ENCODE data around the gene FBXO28. TPM values are rescaled to one million over a fixed set of nuclear protein-coding genes. Genes with fewer than 3 reads are reported as not detected.

Gene FBXO28
- total and polyA plus RNA-seq, 4 donors, result 6.8 to 27.4 (median 17.8) TPM

DNA sequence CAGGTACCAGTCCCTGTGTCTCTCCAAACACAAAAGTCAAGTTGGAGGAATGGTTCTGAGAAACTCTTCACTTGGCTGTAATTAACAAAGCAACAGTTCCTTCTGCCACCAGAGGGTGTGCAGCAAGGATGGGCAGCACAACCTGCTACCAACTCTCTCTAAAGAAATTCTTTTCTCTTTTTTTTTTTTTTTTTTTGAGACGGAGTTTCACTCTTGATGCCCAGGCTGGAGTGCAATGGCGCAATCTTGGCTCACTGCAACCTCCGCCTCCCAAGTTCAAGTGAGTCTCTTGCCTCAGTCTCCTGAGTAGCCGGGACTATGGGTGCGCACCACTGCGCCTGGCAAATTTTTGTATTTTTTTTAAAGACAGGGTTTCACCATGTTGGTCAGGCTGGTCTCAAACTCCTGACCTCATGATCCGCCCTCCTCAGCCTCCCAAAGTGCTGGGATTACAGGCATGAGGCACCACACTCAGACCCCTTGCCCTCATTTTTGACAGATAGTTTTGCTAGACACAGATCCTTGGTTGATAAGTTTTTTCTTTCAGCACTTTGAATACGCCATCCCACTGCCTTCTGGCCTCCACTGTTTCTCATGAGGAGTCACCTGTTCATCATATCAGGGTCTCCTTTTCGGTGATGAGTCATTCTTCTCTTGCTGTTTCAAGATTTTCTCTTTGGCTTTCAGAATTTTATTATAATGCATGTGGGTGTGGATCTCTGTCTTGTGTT is 57.0 kb downstream of the FBXO28 start:
- Histone ChIP-seq H3K36me3 (ENCODE audit: control insufficient read depth in 1 of 2, insufficient read depth in 2 of 2, low read length in 1 of 2) (no peaks in the 10 kb centered on the region), H3K4me3 (ENCODE audit: low read length in 2 of 2) (no peak overlapping the region), H3K27me3 (ENCODE audit: control insufficient read depth in 1 of 2, insufficient read depth in 2 of 2, low read length in 1 of 2) (no peaks in the 10 kb centered on the region), H3K4me1 (ENCODE audit: control insufficient read depth in 1 of 2, insufficient read depth in 2 of 2, low read length in 2 of 2) (peaks cover 0 to 5% of the 10 kb centered on the region in 2 donors), H3K9me3 (ENCODE audit: control insufficient read depth, low read length) (no peaks in the 10 kb centered on the region), H3K27ac (ENCODE audit: low read depth in 1 of 2, low read length in 2 of 2) (no peak overlapping the region)
- ATAC-seq (ENCODE audit: low FRiP score), result no peak
- intact Hi-C loops (cut with DNase I), result no loop called here
- 83 to 98% methylated on average over 8 to 9 of the region's 9 CpGs for WGBS, 2 donors
- DNase-seq, result peak in 1 of 2 donors; percentile 56

DNA sequence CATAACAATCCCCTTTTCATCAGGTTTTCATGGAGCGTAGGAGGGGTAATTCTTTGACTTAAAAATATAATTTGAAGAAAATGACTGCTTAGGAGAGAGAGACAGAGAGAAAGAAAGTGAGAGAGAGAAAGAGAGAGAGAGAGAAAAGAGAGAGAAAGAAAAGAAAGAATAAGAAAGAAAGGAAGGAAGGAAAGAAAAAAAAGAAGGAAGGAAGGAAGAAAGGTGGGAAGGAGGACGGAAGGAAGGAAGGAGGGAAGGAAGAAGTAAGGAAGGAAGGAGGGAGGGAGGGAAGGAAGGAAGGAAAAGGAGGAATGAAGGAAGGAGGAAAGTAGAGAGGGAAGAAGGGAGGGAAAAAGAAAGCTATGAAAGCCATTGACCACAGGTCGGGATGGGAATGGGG is 58.3 kb downstream of the FBXO28 start:
- intact Hi-C loops (cut with DNase I), result no loop called here
- Histone ChIP-seq H3K4me3 (ENCODE audit: low read length in 2 of 2) (no peak overlapping the region), H3K36me3 (ENCODE audit: control insufficient read depth in 1 of 2, insufficient read depth in 2 of 2, low read length in 1 of 2) (no peaks in the 10 kb centered on the region), H3K27ac (ENCODE audit: low read depth in 1 of 2, low read length in 2 of 2) (no peak overlapping the region), H3K27me3 (ENCODE audit: control insufficient read depth in 1 of 2, insufficient read depth in 2 of 2, low read length in 1 of 2) (no peaks in the 10 kb centered on the region), H3K4me1 (ENCODE audit: control insufficient read depth in 1 of 2, insufficient read depth in 2 of 2, low read length in 2 of 2) (peaks cover 0 to 5% of the 10 kb centered on the region in 2 donors), H3K9me3 (ENCODE audit: control insufficient read depth, low read length) (no peaks in the 10 kb centered on the region)
- WGBS, 2 donors, result 87 to 93% methylated on average over 3 of the region's 3 CpGs
- ATAC-seq (ENCODE audit: low FRiP score), result no peak
- no peak for DNase-seq

DNA sequence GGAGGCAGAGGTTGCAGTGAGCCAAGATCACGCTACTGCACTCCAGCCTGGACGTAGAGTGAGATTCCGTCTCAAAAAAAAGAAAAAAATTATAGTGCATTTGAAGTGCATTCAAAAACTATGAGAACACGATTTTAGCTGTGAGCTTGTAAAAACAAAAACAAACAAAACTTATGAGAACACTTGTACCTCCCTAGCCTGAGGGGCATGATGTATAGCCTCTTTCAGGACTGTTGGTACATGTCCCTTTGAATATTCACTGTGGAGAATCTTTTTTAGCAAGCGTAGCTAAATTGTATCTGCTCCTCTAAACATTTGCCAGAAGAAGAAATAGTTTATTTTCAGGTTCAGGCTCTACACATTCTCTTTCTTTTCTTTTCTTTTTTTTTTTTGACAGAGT is 59.6 kb downstream of the FBXO28 start:
- intact Hi-C loops (cut with DNase I), result no loop called here
- 28 to 33% methylated on average over 5 of the region's 5 CpGs for WGBS, 2 donors

DNA sequence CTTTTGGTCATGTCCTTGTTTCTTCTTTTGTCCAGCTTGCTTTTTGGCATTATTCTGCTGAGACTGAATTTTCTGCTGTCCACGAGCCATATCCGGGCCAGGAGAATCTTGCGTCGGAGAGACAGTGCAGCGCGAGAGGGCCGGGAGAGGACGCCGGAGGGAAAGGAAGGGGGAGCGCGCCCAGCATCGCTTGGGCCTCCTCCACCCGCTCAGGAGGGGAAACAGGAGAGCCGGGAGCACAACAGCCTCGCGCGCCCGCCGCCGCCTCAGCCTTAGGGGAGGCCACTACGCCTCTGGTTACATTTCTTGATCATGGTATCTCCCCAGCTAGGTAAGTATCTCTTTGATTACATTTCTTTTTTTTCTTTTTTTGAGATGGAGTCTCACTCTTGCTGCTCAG is 61.7 kb downstream of the FBXO28 start:
- no peaks in the 10 kb centered on the region for H3K36me3 ChIP-seq (ENCODE audit: control insufficient read depth in 1 of 2, insufficient read depth in 2 of 2, low read length in 1 of 2)
- H3K27me3 ChIP-seq (ENCODE audit: control insufficient read depth in 1 of 2, insufficient read depth in 2 of 2, low read length in 1 of 2), result no peaks in the 10 kb centered on the region
- peak; percentile 58 to 89 for DNase-seq
- H3K27ac ChIP-seq (ENCODE audit: low read depth in 1 of 2, low read length in 2 of 2), result no peak overlapping the region
- no peaks in the 10 kb centered on the region for H3K9me3 ChIP-seq (ENCODE audit: control insufficient read depth, low read length)
- ATAC-seq (ENCODE audit: low FRiP score), result peak; percentile 65
- intact Hi-C loops (cut with DNase I), result no loop called here
- H3K4me3 ChIP-seq (ENCODE audit: low read length in 2 of 2), result no peak overlapping the region
- H3K4me1 ChIP-seq (ENCODE audit: control insufficient read depth in 1 of 2, insufficient read depth in 2 of 2, low read length in 2 of 2), result no peaks in the 10 kb centered on the region
- 22 to 26% methylated on average over 21 of the region's 21 CpGs for WGBS, 2 donors

More for the DNA sequence above, 59.6 kb downstream of the FBXO28 start:
- no peak for ATAC-seq (ENCODE audit: low FRiP score)
- DNase-seq, result no peak
- H3K9me3 ChIP-seq (ENCODE audit: control insufficient read depth, low read length), result no peaks in the 10 kb centered on the region
- H3K4me3 ChIP-seq (ENCODE audit: low read length in 2 of 2), result no peak overlapping the region
- H3K4me1 ChIP-seq (ENCODE audit: control insufficient read depth in 1 of 2, insufficient read depth in 2 of 2, low read length in 2 of 2), result peaks cover 0 to 5% of the 10 kb centered on the region in 2 donors
- H3K27ac ChIP-seq (ENCODE audit: low read depth in 1 of 2, low read length in 2 of 2), result no peak overlapping the region
- H3K27me3 ChIP-seq (ENCODE audit: control insufficient read depth in 1 of 2, insufficient read depth in 2 of 2, low read length in 1 of 2), result no peaks in the 10 kb centered on the region
- no peaks in the 10 kb centered on the region for H3K36me3 ChIP-seq (ENCODE audit: control insufficient read depth in 1 of 2, insufficient read depth in 2 of 2, low read length in 1 of 2)

DNA sequence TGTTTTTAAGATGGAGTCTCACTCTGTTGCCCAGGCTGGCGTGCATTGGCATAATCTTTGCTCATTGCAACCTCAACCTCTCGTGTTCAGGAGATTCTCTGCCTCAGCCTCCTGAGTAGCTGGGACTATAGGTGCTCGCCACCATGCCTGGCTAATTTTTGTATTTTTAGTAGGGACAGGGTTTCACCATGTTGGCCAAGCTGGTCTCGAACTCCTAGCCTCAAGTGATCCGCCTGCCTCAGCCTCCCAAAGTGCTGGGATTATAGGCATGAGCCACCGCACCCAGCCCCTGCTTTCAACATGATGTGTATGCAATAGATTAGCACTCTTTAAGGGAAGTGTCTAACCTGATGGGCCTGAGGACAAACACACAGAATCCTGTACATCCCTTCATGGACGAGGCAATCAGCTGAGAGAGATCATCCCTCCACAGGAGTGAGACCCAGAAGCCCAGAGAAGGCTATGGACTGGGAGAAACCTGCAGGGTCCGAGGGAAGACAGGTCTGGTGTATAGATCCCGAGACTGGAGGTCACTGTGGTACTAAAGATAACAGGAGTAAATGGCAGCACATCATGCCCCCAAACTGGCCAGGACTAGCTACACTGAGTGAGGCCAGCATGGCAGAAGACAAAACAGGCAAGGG is 63.6 kb downstream of the FBXO28 start:
- Histone ChIP-seq H3K27me3 (ENCODE audit: control insufficient read depth in 1 of 2, insufficient read depth in 2 of 2, low read length in 1 of 2) (no peaks in the 10 kb centered on the region), H3K4me3 (ENCODE audit: low read length in 2 of 2) (no peak overlapping the region), H3K27ac (ENCODE audit: low read depth in 1 of 2, low read length in 2 of 2) (no peak overlapping the region), H3K36me3 (ENCODE audit: control insufficient read depth in 1 of 2, insufficient read depth in 2 of 2, low read length in 1 of 2) (no peaks in the 10 kb centered on the region), H3K4me1 (ENCODE audit: control insufficient read depth in 1 of 2, insufficient read depth in 2 of 2, low read length in 2 of 2) (no peaks in the 10 kb centered on the region), H3K9me3 (ENCODE audit: control insufficient read depth, low read length) (no peaks in the 10 kb centered on the region)
- DNase-seq (no peak), ATAC-seq (ENCODE audit: low FRiP score) (no peak)
- intact Hi-C loops (cut with DNase I), result no loop called here
- 94 to 95% methylated on average over 9 of the region's 9 CpGs for WGBS, 2 donors

DNA sequence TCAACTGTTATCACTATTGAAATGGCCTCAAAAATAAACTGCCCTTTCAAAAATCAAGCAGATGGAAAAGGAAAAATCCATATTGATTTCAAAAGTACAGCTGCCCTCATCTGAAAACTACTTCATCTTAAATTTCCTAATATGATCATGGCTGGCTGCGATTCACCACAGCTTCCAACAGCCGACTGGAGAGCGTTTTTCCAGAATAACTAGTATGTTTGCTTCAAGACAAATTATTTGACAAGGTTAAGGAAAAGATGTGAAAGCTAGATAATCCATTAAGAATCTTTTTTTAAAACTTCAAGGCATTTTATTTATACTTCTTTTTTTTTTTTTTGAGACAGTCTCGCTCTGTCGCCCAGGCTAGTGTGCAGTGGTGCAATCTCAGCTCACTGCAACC is 65.0 kb downstream of the FBXO28 start:
- Histone ChIP-seq H3K4me3 (ENCODE audit: low read length in 2 of 2) (no peak overlapping the region), H3K36me3 (ENCODE audit: control insufficient read depth in 1 of 2, insufficient read depth in 2 of 2, low read length in 1 of 2) (no peaks in the 10 kb centered on the region), H3K27me3 (ENCODE audit: control insufficient read depth in 1 of 2, insufficient read depth in 2 of 2, low read length in 1 of 2) (no peaks in the 10 kb centered on the region), H3K4me1 (ENCODE audit: control insufficient read depth in 1 of 2, insufficient read depth in 2 of 2, low read length in 2 of 2) (no peaks in the 10 kb centered on the region), H3K27ac (ENCODE audit: low read depth in 1 of 2, low read length in 2 of 2) (no peak overlapping the region), H3K9me3 (ENCODE audit: control insufficient read depth, low read length) (no peaks in the 10 kb centered on the region)
- DNase-seq (no peak), ATAC-seq (ENCODE audit: low FRiP score) (no peak)
- intact Hi-C loops (cut with DNase I), result no loop called here
- WGBS, 2 donors, result 95 to 97% methylated on average over 5 of the region's 5 CpGs

DNA sequence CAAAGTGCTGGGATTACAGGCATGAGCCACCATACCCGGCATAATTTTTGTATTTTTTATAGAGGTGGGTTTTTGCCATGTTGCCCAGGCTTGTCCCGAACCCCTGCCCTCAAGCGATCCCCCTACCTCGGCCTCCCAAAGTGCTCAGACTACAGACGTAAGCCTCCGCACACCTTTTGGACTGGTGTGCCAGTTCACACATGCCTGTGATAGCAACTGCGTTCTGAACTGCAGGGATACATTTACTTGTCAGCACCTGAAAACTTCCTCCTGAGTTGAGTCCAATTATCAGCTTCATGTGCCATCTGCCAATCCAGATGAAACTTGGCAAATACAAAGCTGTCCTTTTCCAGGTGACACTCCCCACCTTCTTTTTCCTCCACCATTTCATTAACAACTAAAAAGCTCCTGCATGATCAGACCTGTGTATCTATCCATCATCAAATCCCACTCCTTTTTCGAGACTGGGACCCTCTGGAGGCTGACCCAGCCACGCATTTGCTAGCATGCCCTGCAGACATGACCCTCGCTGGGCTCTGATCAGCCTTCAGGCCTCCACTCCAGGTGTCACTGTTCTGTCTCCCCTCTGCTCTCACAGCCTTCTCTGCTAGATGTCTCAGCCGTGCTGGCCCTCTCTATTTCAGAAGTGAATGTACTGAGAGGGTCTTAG is 67.0 kb downstream of the FBXO28 start:
- Histone ChIP-seq H3K27ac (ENCODE audit: low read depth in 1 of 2, low read length in 2 of 2) (no peak overlapping the region), H3K4me3 (ENCODE audit: low read length in 2 of 2) (no peak overlapping the region), H3K4me1 (ENCODE audit: control insufficient read depth in 1 of 2, insufficient read depth in 2 of 2, low read length in 2 of 2) (no peaks in the 10 kb centered on the region), H3K36me3 (ENCODE audit: control insufficient read depth in 1 of 2, insufficient read depth in 2 of 2, low read length in 1 of 2) (no peaks in the 10 kb centered on the region), H3K27me3 (ENCODE audit: control insufficient read depth in 1 of 2, insufficient read depth in 2 of 2, low read length in 1 of 2) (no peaks in the 10 kb centered on the region), H3K9me3 (ENCODE audit: control insufficient read depth, low read length) (no peaks in the 10 kb centered on the region)
- ATAC-seq (ENCODE audit: low FRiP score), result no peak
- intact Hi-C loops (cut with DNase I), result loop anchor here in 1 of 2 donors (5.0 kb wide), 1 partner anchor 64 kb away; no protein-coding TSS in a partner anchor
- no peak for DNase-seq
- 95 to 98% methylated on average over 11 of the region's 11 CpGs for WGBS, 2 donors

DNA sequence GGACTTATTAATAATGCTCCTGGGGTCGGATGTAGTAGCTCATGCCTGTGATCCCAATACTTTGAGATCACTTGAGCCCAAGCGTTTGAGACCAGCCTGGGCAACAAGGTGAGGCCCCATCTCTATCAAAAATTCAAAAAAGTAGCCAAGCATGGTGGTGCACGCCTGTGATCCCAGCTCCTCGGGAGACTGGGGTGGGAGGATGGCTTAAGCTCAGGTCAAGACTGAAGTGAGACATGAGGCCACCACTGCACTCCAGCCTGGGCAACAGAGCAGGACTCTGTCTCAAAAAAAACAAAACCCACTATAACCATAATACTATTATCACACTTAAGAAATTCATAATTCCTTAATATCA is 67.5 kb downstream of the FBXO28 start:
- H3K4me1 ChIP-seq (ENCODE audit: control insufficient read depth in 1 of 2, insufficient read depth in 2 of 2, low read length in 2 of 2), result no peaks in the 10 kb centered on the region
- H3K36me3 ChIP-seq (ENCODE audit: control insufficient read depth in 1 of 2, insufficient read depth in 2 of 2, low read length in 1 of 2), result no peaks in the 10 kb centered on the region
- 88 to 94% methylated on average over 4 of the region's 4 CpGs for WGBS, 2 donors
- intact Hi-C loops (cut with DNase I), result loop anchor here in 1 of 2 donors (5.0 kb wide), 1 partner anchor 64 kb away; no protein-coding TSS in a partner anchor
- ATAC-seq (ENCODE audit: low FRiP score) (no peak), DNase-seq (no peak)
- H3K9me3 ChIP-seq (ENCODE audit: control insufficient read depth, low read length), result no peaks in the 10 kb centered on the region
- no peaks in the 10 kb centered on the region for H3K27me3 ChIP-seq (ENCODE audit: control insufficient read depth in 1 of 2, insufficient read depth in 2 of 2, low read length in 1 of 2)
- H3K27ac ChIP-seq (ENCODE audit: low read depth in 1 of 2, low read length in 2 of 2), result no peak overlapping the region
- no peak overlapping the region for H3K4me3 ChIP-seq (ENCODE audit: low read length in 2 of 2)

Measured in aorta (tissue), 5 donors.